Loucy (cell line): ENCODE results near the gene LHFPL2.

Experiments used
- H2AFZ ChIP-seq: fragments of 200-600 bp; sonication (generic); 2 replicates; pipeline ENCODE4 v1.6.0; 2016; ENCODE audit warnings: antibody characterized with exemption, mild to moderate bottlenecking, low read length, moderate library complexity
- H3F3A ChIP-seq: fragments of 200-600 bp; 2 replicates; pipeline ENCODE4 v1.6.0; 2016; ENCODE audit warnings: antibody characterized with exemption, low read depth, mild to moderate bottlenecking
- H3K27me3 ChIP-seq: fragments of 200-600 bp; sonication (generic); 2 replicates; pipeline ENCODE4 v1.6.1; 2014; ENCODE audit warnings: low read length, mild to moderate bottlenecking; ENCODE audit not compliant: insufficient read depth, poor library complexity, severe bottlenecking
- H3K36me3 ChIP-seq: fragments of 200-600 bp; sonication (generic); 2 replicates; pipeline ENCODE4 v1.6.1; 2016; ENCODE audit warnings: low read length; ENCODE audit not compliant: insufficient read depth
- H3K4me1 ChIP-seq: fragments of 200-600 bp; sonication (generic); 2 replicates; pipeline ENCODE4 v1.5.1; 2014; ENCODE audit warnings: low read length, mild to moderate bottlenecking; ENCODE audit not compliant: insufficient read depth, poor library complexity, severe bottlenecking
- H3K4me2 ChIP-seq: fragments of 200-600 bp; sonication (generic); 2 replicates; pipeline ENCODE4 v1.6.0; 2014; ENCODE audit warnings: antibody characterized with exemption, low read length, low read depth, mild to moderate bottlenecking; ENCODE audit not compliant: poor library complexity, severe bottlenecking
- H3K4me3 ChIP-seq: fragments of 200-600 bp; sonication (generic); 2 replicates; pipeline ENCODE4 v1.5.1; 2014; ENCODE audit warnings: low read length, mild to moderate bottlenecking, mixed read lengths; ENCODE audit not compliant: poor library complexity, severe bottlenecking
- H3K79me2 ChIP-seq: fragments of 200-600 bp; sonication (generic); 2 replicates; pipeline ENCODE4 v1.6.1; 2014; ENCODE audit warnings: low read length; ENCODE audit not compliant: insufficient read depth
- H3K9ac ChIP-seq: fragments of 200-600 bp; sonication (generic); 2 replicates; pipeline ENCODE4 v1.6.0; 2014; ENCODE audit warnings: mild to moderate bottlenecking, low read depth, low read length, moderate library complexity; ENCODE audit not compliant: poor library complexity, severe bottlenecking
- H3K9me2 ChIP-seq: fragments of 200-600 bp; sonication (generic); replicated peaks from 2 replicates; pipeline ENCODE4 v1.6.1; 2016; ENCODE audit warnings: low read depth, low read length, mixed read lengths
- H3K9me3 ChIP-seq: fragments of 200-600 bp; sonication (generic); 2 replicates; pipeline ENCODE4 v1.6.1; 2014; ENCODE audit warnings: mild to moderate bottlenecking, antibody characterized with exemption, low read length, low read depth; ENCODE audit not compliant: insufficient read depth
- H4K20me1 ChIP-seq: fragments of 200-600 bp; sonication (generic); 2 replicates; pipeline ENCODE4 v1.6.0; 2014; ENCODE audit warnings: antibody characterized with exemption, low read length, mild to moderate bottlenecking; ENCODE audit not compliant: insufficient read depth, poor library complexity, severe bottlenecking
- EZH2phosphoT487 ChIP-seq: fragments of 200-600 bp; IDR thresholded peaks from 2 replicates; pipeline ENCODE4 v1.6.1; 2018; ENCODE audit warnings: antibody characterized with exemption, mild to moderate bottlenecking, moderate library complexity, borderline replicate concordance
- TF ChIP-seq, protein P1 (sequence below): fragments of 200-600 bp; sonication (generic); conservative IDR thresholded peaks from 2 replicates; pipeline ENCODE4 v1.5.1; 2014; ENCODE audit warnings: mild to moderate bottlenecking, antibody characterized with exemption, low read length

The LHFPL2 gene

GRCh38 chr5:78536661-78537196 is 111.8 kb downstream of the LHFPL2 start:
- H3K4me1 ChIP-seq: peaks cover 11% of the 10 kb centered on the region
- H3K9ac ChIP-seq: no peak overlapping the region
- H3K9me3 ChIP-seq: no peaks in the 10 kb centered on the region
- TF ChIP-seq, protein P1, sequence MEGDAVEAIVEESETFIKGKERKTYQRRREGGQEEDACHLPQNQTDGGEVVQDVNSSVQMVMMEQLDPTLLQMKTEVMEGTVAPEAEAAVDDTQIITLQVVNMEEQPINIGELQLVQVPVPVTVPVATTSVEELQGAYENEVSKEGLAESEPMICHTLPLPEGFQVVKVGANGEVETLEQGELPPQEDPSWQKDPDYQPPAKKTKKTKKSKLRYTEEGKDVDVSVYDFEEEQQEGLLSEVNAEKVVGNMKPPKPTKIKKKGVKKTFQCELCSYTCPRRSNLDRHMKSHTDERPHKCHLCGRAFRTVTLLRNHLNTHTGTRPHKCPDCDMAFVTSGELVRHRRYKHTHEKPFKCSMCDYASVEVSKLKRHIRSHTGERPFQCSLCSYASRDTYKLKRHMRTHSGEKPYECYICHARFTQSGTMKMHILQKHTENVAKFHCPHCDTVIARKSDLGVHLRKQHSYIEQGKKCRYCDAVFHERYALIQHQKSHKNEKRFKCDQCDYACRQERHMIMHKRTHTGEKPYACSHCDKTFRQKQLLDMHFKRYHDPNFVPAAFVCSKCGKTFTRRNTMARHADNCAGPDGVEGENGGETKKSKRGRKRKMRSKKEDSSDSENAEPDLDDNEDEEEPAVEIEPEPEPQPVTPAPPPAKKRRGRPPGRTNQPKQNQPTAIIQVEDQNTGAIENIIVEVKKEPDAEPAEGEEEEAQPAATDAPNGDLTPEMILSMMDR: no peak
- no peak for TF ChIP-seq EZH2phosphoT487
- no peak overlapping the region for H3K4me2 ChIP-seq
- H3K27me3 ChIP-seq: no peaks in the 10 kb centered on the region
- no peaks in the 10 kb centered on the region for H3K9me2 ChIP-seq
- no peak overlapping the region for H3K4me3 ChIP-seq
- no peaks in the 10 kb centered on the region for H3K79me2 ChIP-seq
- no peaks in the 10 kb centered on the region for H4K20me1 ChIP-seq
- no peaks in the 10 kb centered on the region for H3F3A ChIP-seq
- no peaks in the 10 kb centered on the region for H3K36me3 ChIP-seq
- H2AFZ ChIP-seq: no peak overlapping the region

GRCh38 chr5:78534905-78535200 is 113.7 kb downstream of the LHFPL2 start:
- Histone ChIP-seq H4K20me1 (no peaks in the 10 kb centered on the region), H3K4me1 (no peaks in the 10 kb centered on the region), H3K4me3 (no peak overlapping the region), H2AFZ (no peak overlapping the region), H3K27me3 (no peaks in the 10 kb centered on the region), H3K9me2 (no peaks in the 10 kb centered on the region), H3F3A (no peaks in the 10 kb centered on the region), H3K4me2 (no peak overlapping the region), H3K9ac (no peak overlapping the region), H3K79me2 (no peaks in the 10 kb centered on the region), H3K9me3 (no peaks in the 10 kb centered on the region), H3K36me3 (no peaks in the 10 kb centered on the region)
- no peak for TF ChIP-seq EZH2phosphoT487
- TF ChIP-seq, protein P1: no peak

GRCh38 chr5:78534148-78534904 is 114.2 kb downstream of the LHFPL2 start:
- no peaks in the 10 kb centered on the region for H3K4me1 ChIP-seq
- H3K4me2 ChIP-seq: no peak overlapping the region
- no peaks in the 10 kb centered on the region for H3K79me2 ChIP-seq
- H3K9me2 ChIP-seq: no peaks in the 10 kb centered on the region
- no peak overlapping the region for H2AFZ ChIP-seq
- TF ChIP-seq, protein P1: no peak
- no peak for TF ChIP-seq EZH2phosphoT487
- H3K9ac ChIP-seq: no peak overlapping the region
- H3F3A ChIP-seq: no peaks in the 10 kb centered on the region
- H4K20me1 ChIP-seq: no peaks in the 10 kb centered on the region
- H3K36me3 ChIP-seq: no peaks in the 10 kb centered on the region
- no peaks in the 10 kb centered on the region for H3K9me3 ChIP-seq
- H3K4me3 ChIP-seq: no peak overlapping the region
- no peaks in the 10 kb centered on the region for H3K27me3 ChIP-seq
